ENCODE results near the gene GAD1. TPM values are rescaled to one million over a fixed set of nuclear protein-coding genes. Genes with fewer than 3 reads are reported as not detected.

Gene GAD1
- total and polyA plus RNA-seq, 2 donors from 2014 or later: 1.1 to 4.1 TPM

DNA sequence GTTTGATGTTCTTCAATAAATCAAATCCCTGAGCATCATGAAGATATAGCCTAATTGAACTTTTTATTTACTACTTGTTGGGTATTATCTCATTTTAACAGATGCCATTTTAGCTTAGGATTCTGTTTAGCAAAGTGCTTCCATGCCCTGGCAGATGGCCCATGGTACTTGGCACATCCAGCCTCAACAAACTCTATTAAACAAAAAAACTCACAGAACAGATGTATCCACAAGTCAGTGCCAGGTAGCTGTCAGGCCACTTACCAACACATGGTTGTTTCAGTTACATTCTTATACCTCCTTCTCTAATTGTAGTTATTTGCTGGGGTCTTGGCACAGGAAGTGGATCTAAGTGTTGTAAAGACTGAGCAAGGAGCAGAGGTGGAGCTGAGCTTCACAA is 29.6 kb downstream of the GAD1 start:
- Histone ChIP-seq H3K9ac (ENCODE audit: low read length in 3 of 3) (no peak overlapping the region), H3K4me3 (ENCODE audit: low read length in 3 of 3) (no peak overlapping the region), H3K27me3 (ENCODE audit: control insufficient read depth, insufficient read depth, low read length) (no peaks in the 10 kb centered on the region), H3K4me1 (ENCODE audit: control insufficient read depth in 2 of 3, insufficient read depth in 2 of 3, low read depth in 1 of 3, low read length in 3 of 3) (no peaks in the 10 kb centered on the region), H3K9me3 (ENCODE audit: control insufficient read depth in 2 of 3, insufficient read depth in 1 of 3, low read length in 3 of 3) (no peaks in the 10 kb centered on the region), H3K27ac (ENCODE audit: low read depth in 2 of 2, low read length in 2 of 2) (no peak overlapping the region), H3K36me3 (ENCODE audit: control insufficient read depth in 2 of 3, insufficient read depth in 3 of 3, low read length in 3 of 3) (no peaks in the 10 kb centered on the region)
- FAIRE-seq (no peak), DNase-seq (no peak)
- intact Hi-C loops (cut with DNase I): no loop called here
- no peak for TF ChIP-seq CTCF (IDR thresholded peaks at IDR 0.05; ENCODE audit: borderline replicate concordance, extremely low read depth, insufficient read depth)

- intact Hi-C loops (cut with DNase I): no loop called here
- Histone ChIP-seq H3K4me1 (ENCODE audit: control insufficient read depth in 2 of 3, insufficient read depth in 2 of 3, low read depth in 1 of 3, low read length in 3 of 3) (no peaks in the 10 kb centered on the region), H3K9ac (ENCODE audit: low read length in 3 of 3) (no peak overlapping the region), H3K27ac (ENCODE audit: low read depth in 2 of 2, low read length in 2 of 2) (no peak overlapping the region), H3K27me3 (ENCODE audit: control insufficient read depth, insufficient read depth, low read length) (no peaks in the 10 kb centered on the region), H3K9me3 (ENCODE audit: control insufficient read depth in 2 of 3, insufficient read depth in 1 of 3, low read length in 3 of 3) (no peaks in the 10 kb centered on the region), H3K36me3 (ENCODE audit: control insufficient read depth in 2 of 3, insufficient read depth in 3 of 3, low read length in 3 of 3) (no peaks in the 10 kb centered on the region), H3K4me3 (ENCODE audit: low read length in 3 of 3) (no peak overlapping the region)
- TF ChIP-seq CTCF (IDR thresholded peaks at IDR 0.05; ENCODE audit: borderline replicate concordance, extremely low read depth, insufficient read depth): no peak
- no peak for DNase-seq
- no peak for FAIRE-seq
These were observed 31.0 kb downstream of the GAD1 start for GRCh38 chr2:170847716-170848115.

DNA sequence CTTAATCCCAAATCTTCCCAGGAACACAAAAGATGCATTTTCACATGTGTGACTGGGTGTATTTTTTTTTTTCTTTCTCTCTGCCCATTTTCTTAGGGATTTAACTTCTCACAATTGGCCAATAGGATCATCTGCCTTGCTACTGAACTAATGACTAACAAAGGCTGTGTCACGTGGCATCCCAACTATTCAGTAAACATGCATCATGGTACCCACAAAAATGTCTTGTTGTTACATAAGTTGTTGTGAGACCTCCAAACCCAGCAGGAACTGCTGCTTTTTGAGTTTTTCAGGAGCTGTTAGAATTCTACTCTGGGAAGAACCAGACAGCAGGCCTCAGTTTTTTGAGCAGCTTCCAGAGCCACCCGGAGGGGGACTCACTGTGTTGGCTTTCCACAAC is 31.9 kb downstream of the GAD1 start:
- FAIRE-seq (no peak), DNase-seq (no peak)
- no peaks in the 10 kb centered on the region for H3K9me3 ChIP-seq (ENCODE audit: control insufficient read depth in 2 of 3, insufficient read depth in 1 of 3, low read length in 3 of 3)
- no peak for TF ChIP-seq CTCF (IDR thresholded peaks at IDR 0.05; ENCODE audit: borderline replicate concordance, extremely low read depth, insufficient read depth)
- H3K9ac ChIP-seq (ENCODE audit: low read length in 3 of 3): no peak overlapping the region
- no peaks in the 10 kb centered on the region for H3K4me1 ChIP-seq (ENCODE audit: control insufficient read depth in 2 of 3, insufficient read depth in 2 of 3, low read depth in 1 of 3, low read length in 3 of 3)
- no peaks in the 10 kb centered on the region for H3K36me3 ChIP-seq (ENCODE audit: control insufficient read depth in 2 of 3, insufficient read depth in 3 of 3, low read length in 3 of 3)
- H3K27ac ChIP-seq (ENCODE audit: low read depth in 2 of 2, low read length in 2 of 2): no peak overlapping the region
- H3K4me3 ChIP-seq (ENCODE audit: low read length in 3 of 3): no peak overlapping the region
- intact Hi-C loops (cut with DNase I): no loop called here
- no peaks in the 10 kb centered on the region for H3K27me3 ChIP-seq (ENCODE audit: control insufficient read depth, insufficient read depth, low read length)

GRCh38 chr2:170850251-170850650 is 33.6 kb downstream of the GAD1 start:
- H3K9me3 ChIP-seq (ENCODE audit: control insufficient read depth in 2 of 3, insufficient read depth in 1 of 3, low read length in 3 of 3): no peaks in the 10 kb centered on the region
- H3K27ac ChIP-seq (ENCODE audit: low read depth in 2 of 2, low read length in 2 of 2): no peak overlapping the region
- no peak for TF ChIP-seq CTCF (IDR thresholded peaks at IDR 0.05; ENCODE audit: borderline replicate concordance, extremely low read depth, insufficient read depth)
- no peaks in the 10 kb centered on the region for H3K4me1 ChIP-seq (ENCODE audit: control insufficient read depth in 2 of 3, insufficient read depth in 2 of 3, low read depth in 1 of 3, low read length in 3 of 3)
- H3K27me3 ChIP-seq (ENCODE audit: control insufficient read depth, insufficient read depth, low read length): no peaks in the 10 kb centered on the region
- intact Hi-C loops (cut with DNase I): no loop called here
- no peak for DNase-seq
- H3K36me3 ChIP-seq (ENCODE audit: control insufficient read depth in 2 of 3, insufficient read depth in 3 of 3, low read length in 3 of 3): no peaks in the 10 kb centered on the region
- no peak overlapping the region for H3K9ac ChIP-seq (ENCODE audit: low read length in 3 of 3)
- no peak for FAIRE-seq
- H3K4me3 ChIP-seq (ENCODE audit: low read length in 3 of 3): no peak overlapping the region
